Bronchial epithelial cell (primary cell): ENCODE measurements around the gene CDHR2. TPM values are rescaled to one million over a fixed set of nuclear protein-coding genes. Genes with fewer than 3 reads are reported as not detected.
"Not testable (repeated sequence)": the region's sequence is repeated elsewhere in the genome, so short reads cannot be mapped to it uniquely, and the experiment has no call there.

Experiments
- DNase-seq: peaks from one replicate; pipeline ENCODE4 v3.0.0-alpha.2; 2010; ENCODE audit warnings: low read depth
- FAIRE-seq: peaks from 2 replicates; lab custom pipeline; 2011; peaks lifted over from hg19 to GRCh38; lab: Jason Lieb, UNC
- H3K27me3 ChIP-seq: 2 replicates; pipeline ENCODE4 v1.5.1; 2011; ENCODE audit warnings: low read length; ENCODE audit not compliant: control insufficient read depth, insufficient read depth
- H3K36me3 ChIP-seq: 2 replicates; pipeline ENCODE4 v1.5.1; 2011; ENCODE audit warnings: low read length; ENCODE audit not compliant: control insufficient read depth, insufficient read depth
- H3K4me3 ChIP-seq: 2 replicates; pipeline ENCODE4 v1.5.1; 2011; ENCODE audit warnings: mild to moderate bottlenecking, low read depth, low read length, control low read depth
- total RNA-seq: library from RNA; depleted of rRNA; stranded (reverse); fragments of >200 nt; gene quantifications from 2 replicates; pipeline ENCODE4 v1.2.1, GENCODE V29; 2014
- TF ChIP-seq, protein P1 (sequence below): IDR thresholded peaks from 2 replicates; pipeline ENCODE4 v1.5.1; 2011; ENCODE audit warnings: mild to moderate bottlenecking, moderate library complexity, low read length, control low read depth, inconsistent platforms; ENCODE audit not compliant: insufficient read depth, severe bottlenecking

CDHR2 gene
- total RNA-seq, 1 donor from 2014 or later = under 0.01 TPM

GRCh38 chr5:176583076-176583475, 33.9 kb downstream of the CDHR2 start:
- Histone ChIP-seq H3K4me3 (no peak overlapping the region), H3K36me3 (no peaks in the 10 kb centered on the region), H3K27me3 (no peaks in the 10 kb centered on the region)
- no peak for FAIRE-seq
- TF ChIP-seq, protein P1, sequence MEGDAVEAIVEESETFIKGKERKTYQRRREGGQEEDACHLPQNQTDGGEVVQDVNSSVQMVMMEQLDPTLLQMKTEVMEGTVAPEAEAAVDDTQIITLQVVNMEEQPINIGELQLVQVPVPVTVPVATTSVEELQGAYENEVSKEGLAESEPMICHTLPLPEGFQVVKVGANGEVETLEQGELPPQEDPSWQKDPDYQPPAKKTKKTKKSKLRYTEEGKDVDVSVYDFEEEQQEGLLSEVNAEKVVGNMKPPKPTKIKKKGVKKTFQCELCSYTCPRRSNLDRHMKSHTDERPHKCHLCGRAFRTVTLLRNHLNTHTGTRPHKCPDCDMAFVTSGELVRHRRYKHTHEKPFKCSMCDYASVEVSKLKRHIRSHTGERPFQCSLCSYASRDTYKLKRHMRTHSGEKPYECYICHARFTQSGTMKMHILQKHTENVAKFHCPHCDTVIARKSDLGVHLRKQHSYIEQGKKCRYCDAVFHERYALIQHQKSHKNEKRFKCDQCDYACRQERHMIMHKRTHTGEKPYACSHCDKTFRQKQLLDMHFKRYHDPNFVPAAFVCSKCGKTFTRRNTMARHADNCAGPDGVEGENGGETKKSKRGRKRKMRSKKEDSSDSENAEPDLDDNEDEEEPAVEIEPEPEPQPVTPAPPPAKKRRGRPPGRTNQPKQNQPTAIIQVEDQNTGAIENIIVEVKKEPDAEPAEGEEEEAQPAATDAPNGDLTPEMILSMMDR = no peak
- DNase-seq = no peak

DNA sequence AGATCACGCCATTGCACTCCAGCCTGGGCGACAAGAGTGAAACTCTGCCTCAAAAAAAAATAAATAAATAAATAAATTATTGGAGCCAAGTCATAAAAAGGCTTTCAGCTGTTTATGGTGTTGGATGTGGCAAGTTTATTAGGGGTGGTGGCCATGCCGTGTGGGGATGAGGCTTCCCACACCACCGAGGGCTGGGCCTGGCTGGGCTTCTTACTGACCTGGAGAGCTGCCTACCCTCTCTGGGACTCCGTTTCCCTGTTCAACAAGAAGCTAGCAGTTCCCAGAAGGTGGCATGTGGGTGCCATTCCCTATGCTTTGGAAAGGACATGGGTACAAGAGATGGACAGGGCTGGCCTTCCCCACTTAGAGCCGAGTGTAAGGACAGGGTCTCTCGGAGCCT, 38.3 kb downstream of the CDHR2 start:
- no peak for DNase-seq
- TF ChIP-seq, protein P1 = no peak
- Histone ChIP-seq H3K27me3 (no peaks in the 10 kb centered on the region), H3K4me3 (no peak overlapping the region), H3K36me3 (no peaks in the 10 kb centered on the region)
- FAIRE-seq = no peak

- FAIRE-seq = peak; percentile 43
Measured at GRCh38 chr5:176588297-176588696, 39.2 kb downstream of the CDHR2 start.

GRCh38 chr5:176589039-176589769, 40.1 kb downstream of the CDHR2 start:
- Histone ChIP-seq H3K4me3 (no peak overlapping the region), H3K27me3 (no peaks in the 10 kb centered on the region), H3K36me3 (no peaks in the 10 kb centered on the region)
- FAIRE-seq (no peak), DNase-seq (no peak)
- TF ChIP-seq, protein P1 = no peak

More at GRCh38 chr5:176588297-176588696, 39.2 kb downstream of the CDHR2 start:
- Histone ChIP-seq H3K4me3 (no peak overlapping the region), H3K27me3 (no peaks in the 10 kb centered on the region), H3K36me3 (no peaks in the 10 kb centered on the region)
- no peak for DNase-seq
- TF ChIP-seq, protein P1 = no peak

- TF ChIP-seq, protein P1 = no peak
- H3K36me3 ChIP-seq = no peaks in the 10 kb centered on the region
- FAIRE-seq = no peak
- no peak overlapping the region for H3K4me3 ChIP-seq
- no peaks in the 10 kb centered on the region for H3K27me3 ChIP-seq
- no peak for DNase-seq
Measured at GRCh38 chr5:176590035-176590717, 41.0 kb downstream of the CDHR2 start.

DNA sequence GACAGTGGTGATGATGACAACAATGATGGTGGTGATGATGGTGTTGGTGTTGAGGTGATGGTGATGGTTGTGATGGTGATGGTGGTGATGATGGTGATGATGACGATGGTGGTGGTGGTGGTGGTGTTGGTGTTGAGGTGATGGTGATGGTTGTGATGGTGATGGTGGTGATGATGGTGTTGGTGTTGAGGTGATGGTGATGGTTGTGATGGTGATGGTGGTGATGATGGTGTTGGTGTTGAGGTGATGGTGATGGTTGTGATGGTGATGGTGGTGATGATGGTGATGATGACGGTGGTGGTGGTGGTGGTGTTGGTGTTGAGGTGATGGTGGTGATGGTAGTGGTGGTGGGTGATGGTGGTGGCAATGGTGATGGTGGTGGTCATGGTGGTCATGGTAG, 42.5 kb downstream of the CDHR2 start:
- DNase-seq, H3K27me3 ChIP-seq, H3K4me3 ChIP-seq, H3K36me3 ChIP-seq: not testable (repeated sequence)
- FAIRE-seq = peak; percentile 100
